HG02798 (cell line): Measurements from ENCODE around the gene CADPS2.

Experiments used
- ATAC-seq: cut with Tn5 transposase; IDR thresholded peaks from one replicate; pipeline ENCODE4 v1.9.1; 2021; ENCODE audit warnings: mild to moderate bottlenecking; ENCODE audit not compliant: unreplicated experiment, poor library complexity

CADPS2 gene

DNA sequence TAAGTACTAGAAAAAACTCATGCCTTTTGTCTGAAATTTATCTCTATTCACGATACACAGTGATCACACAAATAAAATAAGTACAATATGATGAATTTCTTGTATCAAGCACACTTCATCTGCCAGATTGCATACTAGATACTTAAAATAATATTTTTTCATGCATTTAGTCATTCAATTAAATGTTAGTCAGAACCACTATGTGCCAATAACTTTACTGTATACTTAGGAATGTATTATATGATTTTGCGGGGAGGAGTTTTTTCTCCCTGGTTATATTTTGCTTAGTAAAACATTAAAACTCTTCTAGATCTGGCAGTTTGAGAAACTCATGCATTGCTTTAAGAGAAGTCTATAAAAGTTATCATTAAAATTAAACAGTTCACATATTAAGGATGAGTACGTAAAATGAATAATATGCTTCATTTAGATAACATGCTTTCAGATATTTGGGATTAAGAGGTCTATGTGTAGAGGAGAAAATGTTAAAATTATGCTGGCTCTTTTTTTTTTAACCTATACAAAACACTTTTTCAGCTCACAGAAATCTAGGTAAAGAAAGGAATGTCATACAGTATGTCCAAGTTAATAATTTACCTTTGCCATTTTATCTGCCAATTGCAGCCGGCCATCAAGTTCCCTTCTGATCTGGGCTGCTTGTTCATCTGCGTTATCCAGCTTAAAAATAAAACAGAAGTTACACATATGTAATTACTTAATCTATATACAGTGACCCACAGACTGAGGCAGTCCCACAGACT is 257.4 kb downstream of the CADPS2 start:
- no peak for ATAC-seq

GRCh38 chr7:122626785-122627184 is 259.5 kb downstream of the CADPS2 start:
- ATAC-seq, result no peak

GRCh38 chr7:122622682-122623081 is 263.6 kb downstream of the CADPS2 start:
- ATAC-seq, result no peak

- no peak for ATAC-seq
Observed at GRCh38 chr7:122619664-122620063, 266.6 kb downstream of the CADPS2 start.

- no peak for ATAC-seq
Observed at GRCh38 chr7:122618585-122619189, 267.6 kb downstream of the CADPS2 start.

DNA sequence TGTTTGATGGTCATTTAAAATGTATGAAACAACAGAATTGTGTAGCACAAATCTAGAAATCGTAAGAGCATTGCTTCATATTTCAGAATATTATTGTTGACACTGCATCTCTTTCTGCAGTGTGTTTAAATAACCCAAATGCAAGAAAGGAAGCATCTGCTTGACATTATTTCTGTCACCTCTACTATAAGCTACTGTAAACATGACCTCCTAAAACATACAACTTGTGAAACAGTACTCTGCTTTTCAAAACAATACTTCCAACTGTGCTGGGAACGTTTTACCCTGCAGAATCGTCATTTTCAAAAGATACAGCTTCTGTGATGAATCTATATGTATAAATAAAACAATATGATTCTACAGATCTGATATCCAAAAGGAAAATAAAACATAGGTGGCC is 269.3 kb downstream of the CADPS2 start:
- ATAC-seq, result no peak

- ATAC-seq, result no peak
Observed at GRCh38 chr7:122605929-122606328, 280.3 kb downstream of the CADPS2 start.

GRCh38 chr7:122604251-122604650 is 282.0 kb downstream of the CADPS2 start:
- no peak for ATAC-seq

DNA sequence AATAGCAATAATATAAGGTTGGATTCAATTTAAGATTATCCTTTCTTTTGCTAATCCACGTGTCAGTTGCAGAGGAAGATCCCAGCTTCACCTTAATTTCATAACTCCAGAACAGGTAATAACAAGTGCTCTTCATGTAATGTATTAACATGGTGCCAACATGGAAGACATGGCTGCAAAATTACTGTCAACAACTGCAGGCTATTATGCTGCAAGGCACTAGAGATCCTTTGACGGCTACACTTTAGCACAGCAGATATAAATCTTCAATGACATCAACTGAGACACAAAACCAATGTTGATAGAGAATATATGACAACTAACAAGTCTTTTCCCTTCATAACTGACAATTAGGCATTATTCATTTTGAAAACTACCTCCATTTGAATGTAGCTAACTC is 283.5 kb downstream of the CADPS2 start:
- no peak for ATAC-seq

- ATAC-seq, result no peak
Observed at GRCh38 chr7:122600630-122601029, 285.6 kb downstream of the CADPS2 start.

GRCh38 chr7:122600042-122600441 is 286.2 kb downstream of the CADPS2 start:
- ATAC-seq, result no peak

DNA sequence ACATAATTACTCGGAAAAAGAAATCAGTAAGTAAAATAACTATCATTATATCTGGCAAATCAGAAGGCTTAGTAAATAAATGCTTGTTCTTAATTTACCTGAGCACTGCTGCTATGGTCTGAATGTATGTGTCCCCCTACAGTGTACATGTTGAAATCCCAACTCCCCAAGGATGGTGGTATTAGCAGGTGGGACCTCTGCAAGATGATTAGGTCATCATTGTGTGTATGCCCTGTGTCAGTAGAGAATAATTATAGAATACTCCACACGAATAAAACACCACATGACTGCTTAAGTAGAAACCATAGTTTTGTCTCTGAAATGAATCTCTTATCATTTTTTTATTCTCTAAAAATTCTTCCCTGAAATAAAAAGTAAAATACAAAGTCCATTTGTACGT is 289.0 kb downstream of the CADPS2 start:
- no peak for ATAC-seq

GRCh38 chr7:122595885-122596284 is 290.4 kb downstream of the CADPS2 start:
- ATAC-seq, result no peak

- no peak for ATAC-seq
Observed at GRCh38 chr7:122588621-122589020, 297.6 kb downstream of the CADPS2 start.

- no peak for ATAC-seq
Observed at GRCh38 chr7:122584676-122585251, 301.5 kb downstream of the CADPS2 start.

- ATAC-seq, result no peak
Observed at GRCh38 chr7:122578350-122578749, 307.9 kb downstream of the CADPS2 start.

- peak; percentile 40 for ATAC-seq
Observed at GRCh38 chr7:122577449-122578003, 308.7 kb downstream of the CADPS2 start.

DNA sequence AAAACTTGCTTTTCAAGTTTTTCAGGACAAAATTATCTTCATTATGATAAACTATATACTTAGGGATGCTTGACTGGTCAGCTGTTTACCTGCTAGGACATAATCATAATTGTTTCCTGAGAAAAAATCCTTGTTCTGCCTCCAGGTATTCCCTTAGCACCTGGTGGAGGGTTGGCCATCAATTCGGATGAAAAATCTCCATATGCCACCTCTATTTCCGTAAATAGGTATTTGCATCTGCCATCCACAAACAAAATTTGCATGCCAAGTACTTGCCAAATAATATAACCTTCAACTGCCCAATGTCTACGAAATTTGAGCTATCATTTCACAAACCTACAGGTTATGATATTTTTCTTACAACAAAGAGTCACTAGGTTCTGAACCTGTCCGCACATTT is 313.6 kb downstream of the CADPS2 start:
- ATAC-seq, result no peak

DNA sequence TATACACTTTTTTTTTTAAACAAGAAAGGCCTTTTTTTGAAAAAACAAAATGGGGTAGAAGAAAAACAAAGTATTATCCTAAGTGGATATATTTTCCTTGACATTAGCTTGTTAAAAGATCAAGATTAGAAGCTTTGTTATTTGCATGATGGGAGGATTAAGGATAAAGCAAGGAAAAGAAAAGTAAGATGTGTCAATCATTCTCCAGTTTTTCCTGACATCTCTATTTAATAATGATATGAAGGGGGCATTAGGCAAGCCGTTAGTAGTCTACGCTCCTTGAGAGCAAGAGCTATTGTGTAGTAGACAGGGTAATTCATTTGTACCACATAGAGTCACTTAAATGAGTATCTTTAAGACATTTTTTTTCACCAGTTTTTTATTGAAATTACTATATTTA is 324.9 kb downstream of the CADPS2 start:
- no peak for ATAC-seq

- ATAC-seq, result no peak
Observed at GRCh38 chr7:122556873-122557542, 329.3 kb downstream of the CADPS2 start.

- ATAC-seq, result no peak
Observed at GRCh38 chr7:122556219-122556618, 330.0 kb downstream of the CADPS2 start.
